ENCODE results near the gene TPCN2.

Gene TPCN2

DNA sequence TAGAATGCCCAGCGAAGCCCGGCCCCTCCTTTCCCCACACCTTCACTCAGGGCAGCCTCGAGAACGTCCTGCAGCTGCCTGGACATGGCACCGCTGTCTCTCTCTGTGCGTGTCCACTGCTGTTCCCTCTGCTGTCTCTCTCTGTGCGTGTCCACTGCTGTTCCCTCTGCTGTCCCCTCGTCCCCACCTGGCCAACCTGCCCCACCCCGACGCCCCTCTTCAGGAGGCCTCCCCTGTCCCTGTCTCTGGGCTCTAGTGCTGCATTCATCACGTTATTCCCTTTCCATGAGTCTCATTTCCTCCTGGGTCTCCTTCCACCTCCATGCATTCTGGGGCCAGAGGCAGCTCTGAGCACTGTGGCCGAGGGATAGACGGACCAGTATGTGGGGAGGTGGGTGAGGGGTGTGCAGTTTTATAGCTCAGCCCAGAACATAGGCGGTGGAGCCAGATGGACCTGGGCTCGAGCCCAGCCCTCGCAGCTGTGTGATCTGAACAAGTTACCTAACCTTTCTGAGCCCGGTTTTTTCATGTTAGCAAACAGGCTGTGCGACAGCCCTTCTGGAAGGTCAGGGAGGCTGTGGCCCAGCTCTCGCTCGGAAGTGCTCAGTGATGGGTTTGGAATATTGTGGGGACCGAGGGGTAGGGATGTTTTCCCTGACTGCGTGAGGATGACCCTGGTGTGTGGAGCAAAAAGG, 65.1 kb downstream of the TPCN2 start:
- no peak for DNase-seq

DNA sequence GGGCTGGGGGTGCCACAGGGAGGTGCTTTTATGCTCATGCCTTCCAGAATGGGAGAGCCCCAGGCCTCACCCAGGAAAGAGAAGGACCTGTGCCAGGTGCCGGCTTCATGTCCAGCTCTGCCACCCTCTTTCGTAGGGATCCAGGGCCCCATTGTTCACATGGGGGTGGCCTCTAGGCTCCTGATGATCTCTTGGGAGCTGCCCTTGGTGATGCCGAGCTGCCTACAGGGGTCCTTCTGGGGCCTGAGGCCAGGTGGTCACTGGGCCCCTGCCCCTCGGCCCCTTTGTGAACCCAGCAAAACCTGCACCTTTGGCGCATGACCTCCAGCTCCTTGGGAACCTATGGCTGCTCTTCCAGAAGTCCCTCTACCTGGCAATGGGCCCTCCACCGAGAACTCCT, 65.6 kb downstream of the TPCN2 start:
- DNase-seq = no peak

DNA sequence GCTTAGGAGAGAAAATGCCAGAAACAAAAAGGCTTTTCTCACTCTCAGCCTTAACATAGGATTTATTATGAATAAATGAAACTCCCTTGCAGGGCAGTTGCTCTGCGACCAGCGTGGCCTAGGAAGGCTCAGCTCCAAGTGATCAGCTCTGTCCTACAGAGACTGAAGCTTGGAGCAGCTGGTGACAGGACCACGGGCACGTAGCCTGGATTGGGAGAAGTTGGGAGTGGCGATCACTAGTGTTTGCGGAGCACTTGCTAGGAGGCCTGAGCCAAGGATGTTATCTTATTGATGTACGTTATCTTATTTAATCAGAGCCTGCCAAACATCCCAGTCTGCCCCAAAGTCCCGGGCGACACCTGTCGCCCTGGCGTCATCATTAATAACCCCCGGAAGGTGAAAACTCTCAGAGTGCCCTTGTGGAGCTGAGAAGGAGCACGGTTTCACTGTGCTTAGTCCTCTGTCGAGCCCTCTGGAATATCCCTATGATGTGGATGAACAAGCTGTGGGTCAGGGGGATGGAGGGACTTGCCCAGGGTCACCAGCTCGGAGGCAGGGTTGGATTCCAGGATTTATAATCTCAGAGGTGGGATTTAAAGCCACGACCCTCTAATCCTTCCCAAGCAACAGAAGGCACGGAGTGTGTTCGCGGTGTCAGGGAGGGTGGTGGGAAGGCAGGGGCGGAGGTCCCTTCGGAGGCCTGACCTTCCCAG, 66.2 kb downstream of the TPCN2 start:
- DNase-seq = no peak

DNA sequence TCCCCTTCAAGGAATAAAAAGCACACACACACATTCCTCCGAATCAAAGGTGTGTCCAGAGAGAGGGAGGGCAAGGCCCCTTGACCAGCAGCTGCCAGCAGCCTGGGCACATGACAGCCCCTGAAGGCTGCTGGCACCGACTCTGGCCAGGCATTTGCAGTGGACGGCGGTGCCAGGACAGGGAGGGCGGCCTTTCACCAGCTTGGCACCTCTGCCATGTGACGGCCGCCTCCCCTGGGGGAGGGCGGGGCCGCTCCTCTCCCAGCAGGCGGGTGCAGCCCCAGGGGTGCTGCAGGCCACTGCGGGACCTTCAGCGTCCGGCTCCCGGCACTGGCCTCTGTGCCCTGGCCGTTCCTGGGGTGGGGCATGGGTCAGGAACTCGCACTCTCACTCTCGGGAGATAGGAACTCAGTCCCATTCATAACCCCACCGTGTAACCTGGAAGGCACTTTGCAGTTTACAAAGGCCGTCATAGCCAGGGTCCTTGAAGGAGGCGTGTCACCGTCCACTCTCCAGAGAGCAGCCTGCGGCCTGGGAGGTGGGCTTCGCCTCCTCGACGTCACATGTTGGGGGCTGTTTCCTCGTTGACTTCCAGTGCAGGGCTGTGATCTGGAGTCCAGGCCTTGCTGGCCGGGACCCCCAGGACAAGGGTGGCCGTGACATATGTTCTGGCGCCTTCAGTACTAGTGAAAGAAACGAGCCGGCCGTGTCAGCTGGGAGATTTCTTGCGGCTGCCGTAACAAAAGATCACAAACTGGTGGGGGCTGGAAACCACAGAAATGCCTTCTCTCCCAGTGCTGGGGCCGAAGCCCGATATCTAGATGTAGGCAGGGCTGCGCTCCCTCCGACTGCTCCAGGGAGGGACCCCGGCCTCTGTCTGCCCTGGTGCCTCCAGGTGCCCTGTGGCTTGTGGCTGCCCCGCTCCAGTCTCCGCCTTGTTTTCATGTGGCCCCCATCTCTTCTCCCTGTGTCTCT, 67.1 kb downstream of the TPCN2 start:
- DNase-seq = no peak

DNA sequence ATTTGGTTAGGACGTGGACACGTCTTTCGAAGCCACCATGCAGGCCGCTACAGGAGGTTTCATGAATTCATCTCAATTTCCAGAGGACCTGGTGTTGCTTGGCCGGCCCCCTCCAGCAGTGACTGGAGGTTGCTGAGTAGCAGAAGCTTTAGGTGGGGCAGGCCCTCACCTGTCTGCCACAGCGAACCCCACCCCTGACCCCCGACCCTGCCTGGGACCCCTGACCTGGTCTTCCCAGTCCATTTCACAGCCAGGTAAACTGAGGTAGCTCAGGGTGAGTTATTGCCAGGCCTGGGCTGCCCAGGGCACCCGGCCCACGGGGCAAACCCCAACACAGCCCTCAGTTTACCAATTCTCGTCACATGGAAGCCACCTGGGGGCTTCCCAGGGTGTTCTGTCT, 67.9 kb downstream of the TPCN2 start:
- no peak for DNase-seq

DNA sequence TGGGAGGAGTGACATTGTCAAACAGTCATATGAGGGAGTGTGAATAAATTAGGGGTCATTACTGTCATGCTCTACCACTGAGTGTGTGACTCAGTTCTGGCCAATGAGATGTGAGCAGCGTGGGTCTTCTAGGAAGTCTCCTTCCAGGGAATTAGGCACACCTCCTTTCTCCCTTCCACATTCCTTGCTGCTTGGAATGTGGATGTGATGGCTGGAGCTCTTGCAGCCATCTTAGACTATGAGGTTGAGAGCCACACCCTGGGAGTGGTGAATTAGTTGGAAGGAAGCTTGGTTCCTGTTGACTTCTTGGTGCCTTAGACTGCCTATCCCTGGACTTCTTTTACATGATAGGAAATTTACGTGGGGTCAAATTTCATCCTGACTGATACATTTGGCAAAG, 70.5 kb downstream of the TPCN2 start:
- DNase-seq = no peak

DNA sequence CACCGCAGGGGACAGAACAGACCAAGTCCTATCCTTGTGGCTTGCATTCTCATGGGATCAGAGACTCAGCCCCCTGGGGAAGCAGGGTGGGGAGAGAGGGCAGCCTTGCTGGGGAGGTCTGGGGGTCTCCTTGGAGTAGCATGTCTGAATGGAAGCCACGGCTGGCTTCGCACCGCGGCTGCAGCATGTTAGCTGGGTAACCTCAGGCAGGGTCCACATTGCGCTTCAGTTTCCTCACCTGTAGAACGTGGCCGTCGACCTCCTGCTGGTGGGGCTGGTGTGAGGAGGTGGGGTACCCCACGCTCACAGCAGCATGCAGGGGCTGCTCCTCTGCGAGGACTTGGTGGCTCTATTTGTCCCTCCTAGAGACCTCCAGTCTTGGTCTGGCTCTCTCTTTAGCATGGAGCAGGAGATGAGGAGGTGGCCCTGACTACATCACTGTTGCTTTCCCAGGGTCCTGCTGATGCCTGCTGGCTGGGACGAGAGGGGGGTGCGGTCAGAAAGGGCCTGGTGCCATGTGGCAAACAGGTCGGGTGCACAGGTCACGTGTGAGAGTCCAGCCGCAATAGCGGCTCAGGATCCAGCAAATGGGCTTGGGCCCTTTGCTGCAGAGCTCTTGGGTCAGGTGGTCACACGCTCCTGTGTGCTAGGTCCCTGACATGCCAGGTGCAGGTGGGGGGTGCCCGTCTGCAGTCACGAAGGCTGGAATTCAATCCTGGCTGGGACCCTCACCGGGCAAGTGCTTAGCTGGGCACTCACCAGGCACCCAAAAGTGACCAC, 71.6 kb downstream of the TPCN2 start:
- DNase-seq = no peak

DNA sequence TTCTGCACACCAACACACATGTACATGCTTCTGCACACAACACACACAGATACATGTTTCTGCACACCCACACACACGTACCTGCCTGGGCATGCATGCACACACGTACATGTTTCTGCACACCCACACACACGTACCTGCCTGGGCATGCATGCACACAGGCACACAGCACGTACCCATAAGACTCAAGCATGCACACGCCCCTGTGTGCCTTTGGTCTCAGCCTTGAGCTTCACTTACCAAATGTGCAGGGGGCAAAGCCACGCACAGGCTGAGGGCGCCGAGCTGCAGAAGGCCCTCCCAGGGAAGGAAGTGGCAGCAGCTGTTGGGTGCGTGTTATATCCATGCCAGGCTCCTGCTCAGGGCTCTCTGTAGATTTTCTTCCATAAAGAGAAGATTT, 72.3 kb downstream of the TPCN2 start:
- DNase-seq = no peak

DNA sequence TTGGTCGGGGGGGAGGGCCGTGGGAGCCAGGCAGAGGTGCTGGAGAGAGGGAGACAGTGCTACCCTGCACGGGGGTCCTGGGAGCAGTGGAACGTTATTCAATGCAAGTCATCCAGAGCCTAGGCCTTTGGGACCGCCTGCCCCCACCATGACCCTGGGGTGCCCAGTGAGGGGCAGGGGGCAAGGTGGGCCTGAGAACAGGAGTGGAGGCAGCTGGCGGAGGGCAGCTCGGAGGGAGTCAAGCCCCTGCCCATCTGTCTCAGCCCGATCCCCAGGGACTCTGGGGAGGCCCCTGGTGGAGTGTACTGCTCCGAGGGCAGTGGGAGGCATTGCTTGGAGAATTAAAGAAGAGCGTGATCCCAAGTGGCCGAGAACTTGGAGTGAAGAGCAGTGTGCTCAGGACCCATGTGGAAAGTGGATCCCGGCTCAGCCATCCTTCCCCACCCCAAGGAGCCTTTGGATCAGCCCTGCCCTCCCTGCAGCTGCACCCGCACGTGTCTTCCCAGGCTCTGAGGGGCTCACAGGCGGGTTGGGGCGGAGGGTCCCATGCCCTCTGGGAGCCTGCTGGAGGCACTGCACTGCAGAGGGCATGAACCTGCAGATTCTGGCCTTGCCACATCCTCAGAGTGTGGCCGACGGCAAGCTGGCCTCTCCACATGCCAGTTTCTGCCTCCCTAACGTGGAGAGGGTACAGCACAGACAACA, 73.0 kb downstream of the TPCN2 start:
- no peak for DNase-seq

DNA sequence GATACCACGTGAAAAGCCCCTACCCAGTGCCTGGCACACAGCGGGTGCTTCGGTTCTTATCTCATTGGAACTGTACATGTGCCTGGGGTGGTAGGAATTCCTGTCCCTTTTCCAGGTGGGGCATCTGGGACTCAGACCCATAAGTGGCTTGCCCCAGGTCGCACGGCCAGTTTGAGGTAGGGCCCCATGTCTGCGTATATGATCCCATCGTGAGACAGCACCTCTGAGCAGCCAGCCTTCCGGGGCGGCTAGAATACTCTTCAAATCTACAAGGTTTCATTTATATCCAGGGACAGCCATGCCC, 73.5 kb downstream of the TPCN2 start:
- no peak for DNase-seq

DNA sequence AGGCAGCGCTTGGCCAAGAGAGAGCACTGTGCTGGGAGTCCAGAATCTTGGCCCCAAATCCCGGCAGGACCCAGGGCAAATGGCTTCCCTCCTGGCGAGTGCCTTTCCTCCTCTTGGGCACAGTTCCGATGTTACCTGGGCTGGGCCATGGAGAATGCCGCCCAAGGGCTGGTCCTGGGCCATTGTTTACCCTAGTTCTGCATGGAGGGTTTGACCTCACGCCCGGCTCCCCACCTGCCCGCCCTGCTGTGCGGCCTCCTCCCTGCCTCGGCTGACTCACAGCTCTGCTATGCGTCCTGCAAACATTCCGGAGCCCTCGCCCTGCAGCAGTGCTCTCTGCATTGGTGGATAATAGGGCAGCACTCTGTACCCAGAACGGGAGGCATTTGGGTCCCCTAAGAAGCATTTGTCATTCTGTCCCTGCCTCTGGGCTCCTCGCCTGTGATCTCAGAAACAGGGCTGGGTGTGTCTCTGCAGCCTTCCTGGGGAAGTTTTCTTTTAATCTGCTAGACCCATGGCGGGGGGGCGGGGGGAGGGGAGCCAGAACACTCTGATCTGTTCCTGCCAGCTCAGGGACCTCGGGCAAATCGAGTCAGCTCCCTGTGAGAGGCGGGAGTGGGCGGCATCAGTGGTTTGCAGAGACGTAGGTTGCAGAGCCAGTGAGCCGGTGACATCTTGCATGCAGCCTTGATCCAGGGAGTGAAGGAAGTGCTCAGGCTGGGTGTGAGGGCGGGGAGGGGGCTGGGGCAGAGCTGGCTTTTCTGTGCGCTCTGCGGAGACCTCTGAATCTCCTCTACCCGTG, 74.1 kb downstream of the TPCN2 start:
- DNase-seq = peak; percentile 42

DNA sequence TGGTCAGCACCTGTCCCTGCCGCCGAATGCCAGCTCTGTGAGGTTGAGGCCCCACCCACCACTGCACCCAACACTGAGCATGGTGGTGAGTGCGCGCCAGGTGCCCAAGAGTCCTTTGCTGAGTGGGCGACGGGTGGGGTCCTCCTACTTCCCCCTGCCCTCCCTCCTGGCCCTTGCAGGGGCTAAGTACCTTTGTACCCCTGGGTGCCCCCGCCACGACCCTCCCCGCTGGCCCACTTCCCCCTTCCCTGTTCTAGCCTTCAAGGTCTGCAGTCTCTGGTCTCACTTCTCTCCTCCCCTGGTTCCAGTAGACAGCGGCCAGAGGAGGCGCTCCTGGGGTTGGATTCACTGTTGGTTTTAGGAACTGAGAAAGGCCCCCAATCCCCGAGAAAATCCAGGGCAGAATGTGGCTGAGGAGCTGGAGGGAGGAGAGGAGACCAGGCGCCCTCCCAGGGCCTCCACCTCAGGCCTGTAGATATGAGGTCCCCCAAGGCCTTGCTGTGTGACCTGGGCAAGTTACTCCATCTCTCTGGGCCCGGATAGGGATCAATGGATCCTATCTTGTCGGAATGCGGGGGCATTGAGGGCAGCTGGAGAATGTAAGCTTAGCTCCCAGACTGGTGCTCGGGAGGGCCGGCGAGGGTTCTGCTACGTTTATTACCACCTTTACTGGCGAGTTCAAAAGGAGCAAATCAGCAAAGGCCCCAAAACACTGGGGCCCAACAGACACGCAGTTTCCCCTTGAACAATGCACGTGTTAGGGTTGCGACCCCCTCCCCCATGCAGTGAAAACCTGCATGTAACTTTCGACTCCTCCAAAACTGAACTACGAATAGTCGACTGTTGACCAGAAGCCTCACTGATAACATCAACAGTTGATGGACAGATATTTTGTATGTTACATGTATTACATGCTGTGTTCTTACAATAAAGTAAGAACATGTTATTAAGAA, 75.1 kb downstream of the TPCN2 start:
- DNase-seq = no peak

DNA sequence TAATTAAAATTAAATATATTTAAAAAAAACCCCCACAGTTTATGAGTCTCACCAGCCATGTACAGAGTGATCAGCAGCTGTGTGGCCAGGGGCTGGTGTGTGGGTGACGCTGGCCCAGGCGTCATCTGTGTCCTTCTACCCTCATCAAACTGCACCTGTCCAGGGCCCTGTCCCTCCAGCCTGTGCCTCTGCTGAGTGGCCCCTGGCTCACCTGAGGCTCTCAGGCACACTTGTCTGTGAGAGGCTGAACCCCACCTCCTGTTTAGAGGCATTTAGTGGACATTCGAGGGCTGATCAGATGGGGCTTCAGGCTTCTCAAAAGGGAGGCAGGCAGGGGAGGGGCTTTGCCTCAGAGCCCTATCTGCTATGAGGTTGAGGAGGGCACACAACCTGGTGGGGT, 77.1 kb downstream of the TPCN2 start:
- no peak for DNase-seq

DNA sequence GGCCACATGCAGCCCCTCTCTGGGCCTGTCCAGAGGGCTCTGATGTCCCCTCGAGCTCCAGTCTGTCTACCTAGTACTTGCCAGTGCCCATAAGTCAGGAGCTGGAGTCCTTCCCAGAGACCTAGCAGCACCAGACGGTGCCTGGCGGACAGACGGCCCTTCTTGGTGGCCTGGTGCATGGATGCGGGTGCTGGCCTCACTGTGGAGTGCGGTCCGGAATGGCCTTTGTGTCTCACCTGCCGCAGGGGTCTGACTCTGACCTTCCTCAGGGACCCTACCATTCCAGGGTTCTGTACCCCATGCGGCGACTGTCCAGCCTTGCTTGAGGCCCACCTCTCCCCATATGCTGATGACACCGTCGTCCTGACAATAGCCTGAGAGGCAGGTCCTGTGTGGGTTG, 77.6 kb downstream of the TPCN2 start:
- DNase-seq = no peak

DNA sequence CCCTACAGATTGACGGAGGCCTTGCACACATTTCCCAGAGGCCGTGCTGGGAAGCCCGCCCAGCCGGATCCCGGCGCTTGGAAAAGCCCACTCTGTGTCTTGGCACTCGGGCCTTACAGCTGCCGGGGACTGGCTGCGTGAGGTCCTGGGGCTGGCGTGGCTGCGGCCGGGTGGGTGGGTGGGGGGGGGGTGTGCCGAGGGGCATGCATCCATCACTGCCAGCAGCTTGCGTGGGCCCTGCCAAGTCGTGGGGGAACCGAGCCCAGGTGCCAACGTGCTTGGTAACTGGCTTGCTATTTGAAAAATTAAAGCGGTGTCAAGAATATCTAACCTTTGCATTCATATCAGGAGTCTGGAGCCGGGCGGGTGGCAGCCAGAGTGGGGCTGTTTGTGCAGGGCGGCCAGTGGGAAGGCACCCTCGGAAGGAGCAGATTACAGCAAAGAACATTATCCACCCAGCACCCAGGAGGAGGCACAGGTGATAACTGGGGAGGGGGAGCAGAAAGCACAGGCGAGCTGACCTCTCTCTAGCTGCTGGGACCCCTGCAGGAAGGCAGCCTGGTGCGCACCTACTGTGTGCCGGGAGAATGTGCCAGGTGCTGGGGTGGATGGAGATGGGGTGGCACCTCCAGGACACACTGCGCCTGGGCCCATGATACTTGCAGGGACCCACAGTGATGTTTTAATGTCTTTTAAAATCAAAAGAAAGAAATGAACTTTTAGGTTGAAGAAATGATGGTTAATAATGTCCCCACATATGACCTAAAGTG, 78.5 kb downstream of the TPCN2 start:
- no peak for DNase-seq

DNA sequence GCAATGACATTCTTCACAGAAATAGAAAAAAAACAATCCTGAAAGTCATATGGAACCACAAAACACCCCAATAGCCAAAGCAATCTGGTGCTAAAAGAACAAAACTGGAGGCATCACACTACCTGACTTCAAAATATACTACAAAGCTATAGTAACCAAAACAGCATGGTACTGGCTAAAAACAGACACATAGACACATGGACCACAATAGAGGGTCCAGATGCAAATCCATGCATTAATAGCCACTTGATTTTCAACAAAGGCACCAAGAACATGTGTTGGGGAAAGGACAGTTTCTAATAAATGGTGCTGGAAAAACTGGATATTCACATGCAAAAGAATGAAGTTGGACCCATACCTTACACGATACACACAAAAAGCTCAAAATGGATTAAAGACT, 79.2 kb downstream of the TPCN2 start:
- no peak for DNase-seq

DNA sequence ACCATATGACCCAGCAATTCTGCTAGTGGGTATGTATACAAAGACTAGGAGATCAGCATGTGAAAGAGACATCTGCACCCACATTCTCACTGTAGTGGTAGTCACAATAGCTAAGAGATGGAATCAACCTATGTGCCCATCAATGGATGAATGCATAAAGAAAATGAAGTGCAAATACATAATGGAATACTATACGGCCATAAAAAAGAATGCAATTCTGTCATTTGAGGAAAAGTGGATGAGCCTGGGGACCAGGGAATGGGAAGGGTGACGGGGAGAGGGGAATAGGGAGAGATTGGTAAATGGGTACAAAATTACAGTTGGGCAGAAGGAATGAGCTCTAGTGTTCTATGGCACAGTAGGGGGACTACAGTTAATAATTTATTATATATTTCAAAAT, 80.3 kb downstream of the TPCN2 start:
- no peak for DNase-seq

DNA sequence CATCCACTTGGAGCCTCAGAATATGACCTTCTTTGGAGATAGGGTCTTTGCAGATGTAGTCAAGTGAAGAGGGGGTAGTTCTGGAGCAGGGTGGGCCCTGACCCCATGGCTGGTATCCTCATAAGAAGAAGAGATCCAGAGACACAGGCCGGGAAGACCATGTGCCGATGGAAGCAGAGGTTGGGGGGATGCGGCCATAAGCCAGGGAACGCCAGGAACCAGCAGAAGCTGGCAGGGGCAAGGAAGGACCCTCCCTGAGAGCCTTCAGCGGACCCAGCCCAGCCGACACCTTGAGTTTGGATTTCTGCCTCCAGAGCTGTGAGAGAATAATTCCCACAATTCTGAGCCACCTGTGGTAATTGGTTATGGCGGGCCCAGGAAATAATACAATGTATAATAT, 80.9 kb downstream of the TPCN2 start:
- DNase-seq = no peak

DNA sequence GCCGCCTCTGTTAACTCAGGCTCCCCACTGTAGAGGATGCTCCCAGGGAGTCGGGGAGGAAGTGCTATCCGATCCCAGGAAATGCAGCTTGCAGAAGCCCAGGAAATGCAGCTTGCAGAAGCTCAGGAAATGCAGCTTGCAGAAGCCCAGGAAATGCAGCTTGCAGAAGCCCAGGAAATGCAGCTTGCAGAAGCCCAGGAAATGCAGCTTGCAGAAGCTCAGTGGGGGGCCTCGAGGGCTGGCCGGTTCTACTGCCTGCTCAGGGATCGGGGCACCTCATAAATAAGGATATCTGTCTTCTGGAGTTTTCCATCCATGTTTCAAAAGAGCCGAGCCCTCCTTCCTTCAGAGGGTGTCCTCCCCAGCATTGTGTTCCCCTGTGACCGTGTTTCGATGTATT, 81.9 kb downstream of the TPCN2 start:
- DNase-seq = no peak
